Colonic mucosa (tissue), 4 donors: Measurements from ENCODE around the gene DDR1. TPM values are rescaled to one million over a fixed set of nuclear protein-coding genes. Genes with fewer than 3 reads are reported as not detected.
"Not testable (repeated sequence)": the region's sequence is repeated elsewhere in the genome, so short reads cannot be mapped to it uniquely, and the experiment has no call there.

Experiments used
- DNase-seq: peaks from one replicate; pipeline ENCODE4 v3.0.0-alpha.2; 2020
- H3K27ac ChIP-seq: fragments of 200-600 bp; one replicate; pipeline ENCODE4 v1.8.0; 2021
- H3K27me3 ChIP-seq: fragments of 200-600 bp; one replicate; pipeline ENCODE4 v1.8.0; 2021
- H3K36me3 ChIP-seq: fragments of 200-600 bp; one replicate; pipeline ENCODE4 v1.8.0; 2021
- H3K4me1 ChIP-seq: fragments of 200-600 bp; one replicate; pipeline ENCODE4 v1.8.0; 2021; ENCODE audit warnings: mild to moderate bottlenecking
- H3K4me3 ChIP-seq: fragments of 200-600 bp; one replicate; pipeline ENCODE4 v1.8.0; 2021
- H3K9ac ChIP-seq, 2 donors: one replicate each; pipeline ENCODE4 v1.7.0; 2013; ENCODE audit warnings: control low read depth in 2 of 2, low read depth in 2 of 2, low read length in 2 of 2
- H3K9me3 ChIP-seq: fragments of 200-600 bp; one replicate; pipeline ENCODE4 v1.8.0; 2021
- CTCF ChIP-seq: fragments of 200-600 bp; IDR thresholded peaks from one replicate; pipeline ENCODE4 v1.8.0; 2022; ENCODE audit warnings: antibody characterized with exemption, mild to moderate bottlenecking
- intact Hi-C: fragments of 100-400 bp; cut with DNase I; formaldehyde crosslinking; loops from one replicate; pipeline ENCODE4 v1.14.1; 2022
- total RNA-seq, 2 donors: library from RNA; stranded (reverse); fragmentation: NEBNext Ultra II Directional in 1 of 2; extraction: Animal tissue kit (Norgen Biotek cat#: 25700) in 1 of 2; gene quantifications; one replicate each; pipeline ENCODE4 v1.2.1, GENCODE V29; 2021
- donor health status: healthy.
- donor health status: DM: no; HTN: no; CAD: no.
- donor health status: DM: no; HTN: no; CAD: no.

DDR1 gene
- total RNA-seq, 2 donors from 2014 or later: 261 to 267 TPM

GRCh38 chr6:30862156-30862875 is 22.0 kb upstream of the DDR1 start:
- no peak for TF ChIP-seq CTCF
- Histone ChIP-seq H3K9ac (no peak overlapping the region), H3K36me3 (no peaks in the 10 kb centered on the region), H3K27ac (no peak overlapping the region), H3K4me3 (no peak overlapping the region), H3K4me1 (no peaks in the 10 kb centered on the region), H3K9me3 (no peaks in the 10 kb centered on the region), H3K27me3 (no peaks in the 10 kb centered on the region)
- intact Hi-C loops: no loop called here
- no peak for DNase-seq

- Histone ChIP-seq H3K27me3 (no peaks in the 10 kb centered on the region), H3K4me3 (no peak overlapping the region), H3K36me3 (no peaks in the 10 kb centered on the region), H3K4me1 (no peaks in the 10 kb centered on the region), H3K9ac (no peak overlapping the region), H3K27ac (no peak overlapping the region), H3K9me3 (no peaks in the 10 kb centered on the region)
- DNase-seq: no peak
- intact Hi-C loops: no loop called here
- no peak for TF ChIP-seq CTCF
These were observed 20.0 kb upstream of the DDR1 start for GRCh38 chr6:30864325-30864724.

- H3K4me3 ChIP-seq, H3K27me3 ChIP-seq, DNase-seq, H3K9me3 ChIP-seq, H3K4me1 ChIP-seq, H3K9ac ChIP-seq, intact Hi-C loops, H3K27ac ChIP-seq, H3K36me3 ChIP-seq: not testable (repeated sequence)
These were observed 15.0 kb upstream of the DDR1 start for GRCh38 chr6:30869241-30869749.

- H3K4me3 ChIP-seq: no peak overlapping the region
- H3K27me3 ChIP-seq: no peaks in the 10 kb centered on the region
- H3K9ac ChIP-seq: no peak overlapping the region
- intact Hi-C loops: no loop called here
- H3K36me3 ChIP-seq: no peaks in the 10 kb centered on the region
- H3K27ac ChIP-seq: no peak overlapping the region
- no peak for TF ChIP-seq CTCF
- no peak for DNase-seq
- H3K4me1 ChIP-seq: no peaks in the 10 kb centered on the region
- H3K9me3 ChIP-seq: no peaks in the 10 kb centered on the region
These were observed 13.8 kb upstream of the DDR1 start for GRCh38 chr6:30870546-30870945.

- no peak for TF ChIP-seq CTCF
- Histone ChIP-seq H3K27ac (no peak overlapping the region), H3K4me3 (no peak overlapping the region), H3K4me1 (no peaks in the 10 kb centered on the region), H3K36me3 (no peaks in the 10 kb centered on the region), H3K9ac (no peak overlapping the region), H3K27me3 (no peaks in the 10 kb centered on the region), H3K9me3 (no peaks in the 10 kb centered on the region)
- DNase-seq: no peak
- intact Hi-C loops: no loop called here
These were observed 12.6 kb upstream of the DDR1 start for GRCh38 chr6:30871592-30872183.

GRCh38 chr6:30873137-30873640 is 11.1 kb upstream of the DDR1 start:
- DNase-seq: no peak
- no peaks in the 10 kb centered on the region for H3K27me3 ChIP-seq
- no peak for TF ChIP-seq CTCF
- H3K9ac ChIP-seq: no peak overlapping the region
- no peaks in the 10 kb centered on the region for H3K9me3 ChIP-seq
- peaks cover 4% of the 10 kb centered on the region for H3K4me1 ChIP-seq
- no peak overlapping the region for H3K4me3 ChIP-seq
- intact Hi-C loops: no loop called here
- H3K36me3 ChIP-seq: no peaks in the 10 kb centered on the region
- H3K27ac ChIP-seq: no peak overlapping the region

GRCh38 chr6:30873795-30874194 is 10.5 kb upstream of the DDR1 start:
- H3K27me3 ChIP-seq, H3K9me3 ChIP-seq, H3K27ac ChIP-seq, DNase-seq, H3K9ac ChIP-seq, H3K36me3 ChIP-seq, H3K4me3 ChIP-seq, intact Hi-C loops, H3K4me1 ChIP-seq: not testable (repeated sequence)
